GM19025 (cell line): ENCODE results near the gene PTH.
A peak's percentile ranks its signal among the peaks of the same experiment; 100 is the strongest.

Experiments used
- ATAC-seq: cut with Tn5 transposase; IDR thresholded peaks from one replicate; pipeline ENCODE4 v1.9.1; 2021; ENCODE audit warnings: mild to moderate bottlenecking, low read depth, moderate library complexity; ENCODE audit not compliant: unreplicated experiment

PTH gene

DNA sequence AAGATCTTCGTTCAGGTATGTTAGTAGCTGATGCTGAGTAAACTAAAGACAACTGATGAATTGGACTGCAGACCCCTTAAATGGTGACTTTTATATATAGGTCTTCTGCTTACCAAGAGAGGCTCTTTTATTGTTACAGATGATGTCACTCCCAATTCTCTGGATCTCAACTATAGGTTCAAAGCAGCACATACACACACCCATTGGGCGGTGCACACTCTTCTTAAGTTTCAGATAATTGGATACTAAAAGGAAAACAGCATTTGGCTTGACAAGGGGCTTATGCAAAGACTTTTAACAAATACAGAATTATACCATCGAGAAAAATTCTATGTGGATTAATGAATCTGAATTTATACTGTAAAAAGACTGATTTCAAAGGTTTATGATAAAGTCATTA lies at the start of gene PTH:
TSS of gene PTH (minus strand) at position 69 of the 400 bp plus-strand sequence. CDS start 3,142 bp downstream, outside the sequence.
- ATAC-seq: no peak

DNA sequence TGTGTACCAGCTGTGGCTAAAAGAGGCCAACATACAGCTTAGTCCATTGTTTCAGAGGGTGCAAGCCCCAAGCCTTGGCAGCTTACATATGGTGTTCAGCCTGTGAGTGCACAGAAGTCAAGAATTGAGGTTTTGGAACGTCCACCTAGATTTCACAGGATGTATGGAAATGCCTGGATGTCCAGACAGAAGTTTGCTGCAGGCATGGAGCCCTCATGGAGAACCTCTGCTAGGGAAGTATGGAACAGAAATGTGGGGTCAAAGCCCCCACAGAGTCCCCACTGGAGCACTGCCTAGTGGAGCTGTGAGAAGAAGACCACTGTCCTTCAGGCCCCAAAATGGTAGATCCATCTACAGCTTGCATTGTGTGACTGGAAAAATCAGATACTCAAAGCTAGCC lies 42.2 kb upstream of the PTH start:
- ATAC-seq: no peak

GRCh38 chr11:13535819-13536218 lies 40.0 kb upstream of the PTH start:
- ATAC-seq: no peak

DNA sequence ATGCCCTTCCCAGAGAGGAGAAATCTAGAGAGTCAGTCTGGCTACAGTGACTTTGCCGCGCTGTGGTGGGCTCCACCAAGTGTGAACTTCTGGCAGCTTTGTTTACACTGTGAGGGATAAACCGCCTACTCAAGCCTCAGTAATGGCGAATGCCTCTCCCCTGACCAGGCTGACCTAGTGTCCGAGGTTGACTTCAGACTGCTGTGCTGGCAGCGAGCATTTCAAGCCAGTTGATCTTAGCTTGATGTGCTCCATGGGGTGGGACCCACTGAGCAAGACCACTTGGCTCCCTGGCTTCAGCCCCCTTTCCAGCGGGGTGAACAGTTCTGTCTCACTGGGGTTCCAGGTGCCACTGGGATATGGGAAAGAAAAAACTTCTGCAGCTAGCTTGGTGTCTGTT lies 38.6 kb upstream of the PTH start:
- ATAC-seq: no peak

- ATAC-seq: no peak
Observed at GRCh38 chr11:13525257-13525656, 29.5 kb upstream of the PTH start.

DNA sequence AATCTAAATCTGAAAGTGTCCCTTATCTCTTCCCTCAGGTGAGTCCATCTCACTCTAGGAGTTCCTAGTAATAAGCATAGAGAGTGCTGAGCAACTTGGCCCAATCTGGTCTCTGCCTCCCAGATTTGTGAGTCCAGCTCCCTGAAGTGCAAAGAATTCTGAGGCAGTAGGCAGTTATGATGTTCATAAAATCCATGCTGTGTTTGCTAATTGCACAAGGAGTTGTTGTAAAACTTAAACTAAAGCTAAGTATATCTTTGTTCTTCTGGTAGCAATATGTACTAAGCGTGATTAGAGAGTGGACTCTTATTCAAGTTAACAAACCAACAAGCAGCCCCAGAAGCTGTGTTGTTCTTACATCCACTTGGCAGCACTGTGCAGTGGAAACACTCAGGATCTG lies 7.6 kb upstream of the PTH start:
- ATAC-seq: no peak

GRCh38 chr11:13502492-13502891 lies 6.7 kb upstream of the PTH start:
- ATAC-seq: no peak

DNA sequence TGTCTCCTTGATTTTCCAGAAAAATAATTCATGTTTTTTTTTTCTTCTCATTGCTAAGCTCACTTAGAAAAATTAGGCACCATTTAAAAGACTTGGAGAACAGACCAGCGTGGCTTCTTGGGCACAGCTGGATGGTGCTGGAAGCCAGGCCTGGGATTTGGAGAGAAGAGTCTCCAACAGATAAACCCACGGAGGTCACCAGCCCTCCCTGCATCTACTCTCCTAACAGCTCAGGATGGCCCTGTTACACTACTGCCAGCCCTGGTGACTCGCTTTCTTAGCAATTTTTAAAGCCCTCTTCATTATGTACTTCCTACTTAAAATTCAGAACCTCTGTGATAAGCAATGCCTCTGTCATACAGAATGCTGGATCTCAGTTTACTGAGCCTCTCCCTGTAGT lies 1.7 kb downstream of the PTH start:
- no peak for ATAC-seq

GRCh38 chr11:13487661-13488030 lies 8.2 kb downstream of the PTH start:
- no peak for ATAC-seq

DNA sequence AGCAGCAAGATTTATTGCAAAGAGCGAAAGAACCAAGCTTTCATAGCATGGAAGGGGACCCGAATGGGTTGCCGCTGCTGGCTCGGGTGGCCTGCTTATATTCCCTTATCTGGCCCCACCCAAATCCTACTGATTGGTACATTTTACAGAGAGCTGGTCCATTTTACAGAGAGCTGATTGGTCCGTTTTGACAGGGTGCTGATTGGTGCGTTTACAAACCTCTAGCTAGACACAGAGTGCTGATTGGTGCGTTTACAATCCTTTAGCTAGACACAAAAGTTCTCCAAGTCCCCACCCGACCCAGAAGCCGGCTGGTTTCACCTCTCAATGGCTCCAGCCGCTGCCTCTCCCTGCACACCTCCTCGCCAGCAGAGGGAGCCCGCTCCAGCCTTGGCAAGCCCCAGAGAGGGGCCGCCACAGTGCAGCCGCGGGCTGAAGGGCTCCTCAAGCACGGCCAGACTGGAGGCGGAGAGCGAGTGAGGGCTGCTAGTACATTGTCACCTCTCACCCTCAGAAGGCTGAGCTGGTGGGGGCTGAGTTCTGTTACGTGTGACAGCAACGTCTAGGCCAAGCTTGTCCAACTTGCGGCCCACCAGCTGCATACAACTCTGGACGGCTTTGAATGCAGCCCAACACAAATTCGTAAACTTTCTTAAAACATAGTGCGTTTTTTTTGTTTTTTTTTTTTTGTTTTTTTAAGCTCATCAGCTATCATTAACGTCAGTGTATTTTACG lies 8.7 kb downstream of the PTH start:
- no peak for ATAC-seq

DNA sequence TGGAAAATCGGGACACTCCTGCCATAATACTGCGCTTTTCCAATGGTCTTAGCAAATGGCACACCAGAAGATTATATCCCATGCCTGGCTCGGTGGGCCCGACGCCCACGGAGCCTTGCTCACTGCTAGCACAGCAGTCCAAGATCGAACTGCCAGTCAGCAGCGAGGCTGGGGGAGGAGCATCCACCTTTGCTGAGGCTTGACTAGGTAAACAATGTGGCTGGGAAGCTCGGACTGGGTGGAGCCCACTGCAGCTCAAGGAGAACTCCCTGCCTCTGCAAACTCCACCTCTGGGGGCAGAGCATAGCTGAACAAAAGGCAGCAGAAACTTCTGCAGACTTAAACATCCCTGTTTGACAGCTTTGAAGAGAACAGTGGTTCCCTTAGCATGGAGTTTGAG lies 15.6 kb downstream of the PTH start:
- no peak for ATAC-seq

DNA sequence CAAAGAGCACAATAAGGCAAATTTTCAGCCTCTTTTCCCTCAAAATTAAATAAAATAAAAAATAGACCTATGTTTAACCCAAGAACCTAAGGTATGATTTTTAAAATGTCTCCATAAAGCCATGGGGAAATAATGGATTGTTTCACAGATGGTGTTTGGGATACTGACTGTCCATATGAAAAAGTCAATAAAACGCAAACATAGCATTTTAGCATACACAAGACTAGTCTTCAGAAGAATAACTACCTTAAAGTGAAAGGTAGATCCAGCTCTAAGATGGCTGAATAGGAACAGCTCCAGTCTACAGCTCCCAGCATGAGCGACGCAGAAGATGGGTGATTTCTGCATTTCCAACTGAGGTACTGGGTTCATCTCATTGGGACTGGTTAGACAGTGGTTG lies 16.1 kb downstream of the PTH start:
- ATAC-seq: no peak

DNA sequence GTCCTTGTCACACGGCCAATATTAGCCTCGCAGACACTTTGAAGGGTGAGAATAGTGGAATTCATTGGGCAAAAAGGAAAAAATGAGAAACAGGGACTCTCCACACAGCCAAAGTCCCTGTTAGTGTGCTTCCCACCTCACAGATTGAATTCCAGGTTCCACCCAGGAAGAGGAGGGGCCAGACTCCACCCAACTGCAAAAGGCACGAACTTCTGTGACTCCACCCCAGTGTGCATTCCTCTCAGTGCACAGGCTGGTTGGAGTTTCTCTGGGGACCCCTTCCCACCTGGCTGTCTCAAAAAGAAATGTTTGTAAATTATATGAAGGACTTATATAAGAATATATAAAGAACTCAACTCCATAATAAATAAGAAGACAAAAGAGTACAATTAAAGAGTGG lies 20.7 kb downstream of the PTH start:
- no peak for ATAC-seq

GRCh38 chr11:13473013-13473722 lies 22.6 kb downstream of the PTH start:
- no peak for ATAC-seq

- no peak for ATAC-seq
Observed at GRCh38 chr11:13468750-13469149, 27.0 kb downstream of the PTH start.

- no peak for ATAC-seq
Observed at GRCh38 chr11:13465909-13466371, 29.9 kb downstream of the PTH start.

- no peak for ATAC-seq
Observed at GRCh38 chr11:13463779-13464290, 32.0 kb downstream of the PTH start.

- ATAC-seq: peak; percentile 97
Observed at GRCh38 chr11:13462901-13463778, 32.7 kb downstream of the PTH start, which contains the start of gene BTBD10. TSS of gene BTBD10 (minus strand) at chr11:13463222. CDS start at chr11:13445124, 18,098 bp downstream.

DNA sequence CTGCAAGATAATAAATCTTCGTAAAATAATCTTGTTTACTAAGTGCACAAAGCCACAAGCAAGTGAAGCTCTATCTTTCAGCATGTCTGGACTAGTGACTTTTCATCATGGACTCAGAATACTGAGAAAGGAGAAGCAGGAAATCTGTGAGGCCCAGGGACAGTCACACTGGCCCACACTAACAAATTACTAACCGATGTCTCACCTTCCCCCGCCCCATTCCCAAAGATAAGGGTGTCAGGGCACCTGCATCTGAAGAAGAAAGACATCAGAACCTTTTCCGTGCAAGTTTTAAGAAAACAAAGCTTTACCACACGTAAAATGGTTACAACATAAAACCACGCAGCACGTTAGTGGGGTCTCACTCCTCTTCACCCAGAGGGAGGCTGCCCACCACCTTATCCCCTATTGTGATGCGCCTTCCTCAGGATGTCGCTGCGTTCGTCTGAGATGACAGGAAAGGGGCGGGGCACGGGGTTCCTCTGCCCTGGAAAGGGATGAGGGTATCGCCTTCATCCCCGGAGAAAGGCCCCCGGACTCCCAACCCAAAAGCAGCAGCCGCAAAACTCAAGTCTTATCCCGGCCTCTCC lies 33.4 kb downstream of the PTH start:
- peak; percentile 22 for ATAC-seq

DNA sequence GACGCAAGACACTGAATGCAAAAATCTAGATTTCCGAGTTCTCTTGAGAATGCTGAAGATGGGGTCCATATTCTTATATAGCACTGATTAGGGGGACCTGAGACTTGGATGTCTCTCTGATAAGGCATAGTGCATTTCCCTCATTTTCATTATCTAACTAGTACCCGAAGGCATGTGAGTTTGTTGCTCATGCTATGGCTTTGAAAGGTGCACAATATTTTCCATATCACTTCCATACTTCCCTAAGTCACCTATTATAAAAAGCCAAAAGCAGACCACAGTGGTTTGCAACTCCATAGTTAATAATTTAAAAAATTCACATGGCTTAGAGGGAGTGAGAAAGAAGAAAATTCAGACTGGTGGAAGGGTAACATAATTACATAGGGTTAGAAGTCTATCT lies 34.5 kb downstream of the PTH start:
- no peak for ATAC-seq
